C1 segment of cervical spinal cord (tissue), 14 donors: Measurements from ENCODE around the gene KLHL26.
A peak's percentile ranks its signal among the peaks of the same experiment; 100 is the strongest.

Experiments used
- DNase-seq, 14 donors: peaks; one replicate each; lab custom pipeline; 2025; lab: John Stamatoyannopoulos, UW

KLHL26 gene

DNA sequence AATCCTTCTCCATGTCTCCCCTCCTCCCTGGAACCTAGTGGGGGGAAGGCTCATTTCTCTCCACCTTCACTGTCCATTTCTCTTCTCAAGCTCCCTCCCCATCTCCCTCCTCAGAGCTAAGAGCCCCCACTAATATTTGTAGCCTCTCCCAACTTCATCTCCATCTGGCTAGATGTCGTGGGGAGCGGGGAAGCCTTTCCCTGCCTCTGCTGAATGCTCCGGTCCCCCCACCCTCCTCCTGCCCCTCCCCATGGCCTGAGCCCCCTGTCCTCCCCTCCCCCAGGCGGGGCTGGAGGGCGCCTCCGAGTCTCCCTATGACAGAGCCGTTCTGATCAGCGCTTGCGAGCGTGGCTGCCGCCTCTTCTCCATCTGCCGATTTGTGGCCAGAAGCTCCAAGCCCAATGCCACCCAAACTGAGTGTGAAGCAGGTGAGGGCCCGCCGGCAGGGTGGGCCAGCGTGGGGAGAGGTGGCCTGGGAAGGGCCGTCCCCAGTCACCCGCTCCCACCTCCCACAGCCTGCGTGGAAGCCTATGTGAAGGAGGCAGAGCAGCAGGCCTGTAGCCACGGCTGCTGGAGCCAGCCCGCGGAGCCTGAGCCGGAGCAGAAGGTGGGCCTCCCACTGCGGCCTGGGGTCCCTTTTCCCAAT, 23.1 kb upstream of the KLHL26 start:
- no peak for DNase-seq

GRCh38 chr19:18616023-18616422, 20.8 kb upstream of the KLHL26 start:
- DNase-seq: no peak

GRCh38 chr19:18617562-18617961, 19.3 kb upstream of the KLHL26 start:
- no peak for DNase-seq

DNA sequence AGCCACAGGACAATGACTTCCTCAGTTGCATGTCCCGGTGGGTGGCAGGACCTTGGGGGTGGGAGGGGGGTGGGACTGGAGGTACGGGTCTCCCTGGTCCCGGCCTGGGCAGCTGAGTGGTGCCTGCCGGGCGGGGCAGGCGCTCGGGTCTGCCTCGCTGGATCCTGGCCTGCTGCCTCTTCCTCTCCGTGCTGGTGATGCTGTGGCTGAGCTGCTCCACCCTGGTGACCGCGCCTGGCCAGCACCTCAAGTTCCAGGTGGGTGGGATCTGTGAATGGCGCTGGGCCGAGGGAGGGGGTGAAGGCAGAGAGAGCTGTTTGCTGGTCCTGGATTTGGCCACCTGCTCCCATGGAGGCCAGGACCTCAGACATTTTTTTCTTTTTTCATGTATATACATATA, 18.6 kb upstream of the KLHL26 start:
- no peak for DNase-seq

- DNase-seq: no peak
These were observed 16.5 kb upstream of the KLHL26 start for GRCh38 chr19:18620311-18620710.

- DNase-seq: no peak
These were observed 15.9 kb upstream of the KLHL26 start for GRCh38 chr19:18620902-18621301.

GRCh38 chr19:18626906-18627305, 9.9 kb upstream of the KLHL26 start:
- no peak for DNase-seq

- DNase-seq: no peak
These were observed 7.4 kb upstream of the KLHL26 start for GRCh38 chr19:18629166-18630088.

DNA sequence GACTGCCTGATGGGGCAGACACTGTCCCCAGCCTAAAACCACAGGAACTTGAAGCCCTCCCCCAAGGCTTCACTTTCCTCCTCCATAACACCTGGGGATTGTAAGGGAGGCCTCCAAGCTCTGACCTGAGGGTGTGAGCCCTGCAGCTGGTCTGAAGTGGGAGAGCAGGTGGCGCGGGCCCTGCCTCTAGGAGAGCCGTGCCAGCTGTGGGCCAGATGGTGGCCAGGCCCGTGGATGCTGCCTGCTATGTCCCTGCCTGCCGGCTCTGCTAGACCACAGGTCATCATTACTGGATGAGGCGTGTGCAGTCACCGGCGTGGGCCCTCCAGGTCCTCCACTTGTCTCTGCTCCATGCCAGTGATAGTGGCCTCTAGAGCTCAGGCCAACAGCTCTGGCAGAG, 3.5 kb upstream of the KLHL26 start:
- DNase-seq: no peak

- DNase-seq: no peak
These were observed 2.1 kb upstream of the KLHL26 start for GRCh38 chr19:18634612-18635297.

DNA sequence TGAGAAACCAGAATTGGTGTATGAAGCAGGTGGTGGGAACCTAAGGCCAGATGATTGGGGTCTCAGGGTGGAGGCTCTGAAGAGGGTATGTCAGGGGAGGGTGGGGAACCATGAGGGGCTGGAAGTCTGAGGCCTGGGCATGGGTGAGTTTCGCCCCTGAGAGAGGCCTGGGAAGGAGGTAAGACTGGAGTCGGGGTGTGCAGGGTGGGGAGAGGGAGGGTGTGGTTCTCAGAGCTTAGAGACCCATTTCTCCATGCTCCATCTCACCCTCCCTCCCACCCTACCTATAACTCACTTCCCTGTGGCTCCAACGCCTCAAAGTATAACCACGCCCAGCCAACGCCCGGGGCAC, 1.0 kb upstream of the KLHL26 start:
- DNase-seq: no peak

GRCh38 chr19:18636183-18636968, 452 bp upstream of the KLHL26 start:
- peak; percentile 75 to 95 (median 92) for DNase-seq

DNA sequence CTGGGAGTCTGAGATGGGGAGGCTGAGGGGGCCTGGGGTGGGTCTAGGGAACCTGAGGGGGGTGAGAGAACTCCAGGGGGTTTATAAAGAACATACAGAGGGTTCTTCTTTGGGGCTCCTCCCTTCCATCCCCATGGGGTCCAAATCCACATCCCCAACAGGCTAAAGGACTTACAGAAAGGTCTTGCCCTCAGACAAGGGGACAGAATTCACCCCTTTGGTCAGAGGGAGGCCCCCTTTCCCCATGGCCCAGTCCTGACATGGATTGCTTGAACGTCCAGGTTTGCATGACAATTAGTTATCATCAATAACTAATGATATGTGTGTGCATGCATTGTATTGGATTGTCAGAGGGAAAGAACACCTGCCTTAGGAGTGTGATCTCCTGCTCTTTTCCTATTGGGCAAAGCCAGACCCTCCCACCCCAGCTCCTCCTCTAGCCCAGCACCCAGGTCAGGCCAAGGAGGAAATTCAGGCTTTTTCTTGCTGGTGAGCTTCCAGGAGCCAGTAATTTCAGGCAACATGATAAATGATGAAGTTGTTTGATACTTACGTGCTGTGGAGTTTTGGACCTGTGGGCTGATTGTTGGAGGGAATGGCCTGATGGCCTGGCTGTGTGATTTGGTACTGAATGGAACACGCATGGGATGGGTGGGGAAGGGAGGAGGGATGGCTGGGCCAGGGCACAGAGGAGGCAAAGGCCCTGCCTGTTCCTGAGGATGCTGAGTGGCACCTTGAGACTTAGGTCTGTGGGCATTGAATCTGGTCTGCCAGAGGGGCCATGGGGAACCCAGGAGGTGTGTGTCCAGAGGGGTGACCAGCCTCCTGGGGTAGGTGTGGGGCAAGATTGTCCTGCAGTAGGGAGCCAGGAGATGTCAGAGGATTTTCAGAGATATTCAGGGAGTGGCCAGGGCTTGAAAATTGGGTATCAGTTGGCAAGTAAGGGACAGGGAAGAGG, 1.1 kb downstream of the KLHL26 start:
- DNase-seq: peak in 1 of 14 donors; percentile 36

- DNase-seq: no peak
These were observed 2.9 kb downstream of the KLHL26 start for GRCh38 chr19:18639706-18640243.

- peak in 8 of 14 donors; percentile 20 to 72 (median 50) for DNase-seq
These were observed 7.6 kb downstream of the KLHL26 start for GRCh38 chr19:18644196-18645034.

DNA sequence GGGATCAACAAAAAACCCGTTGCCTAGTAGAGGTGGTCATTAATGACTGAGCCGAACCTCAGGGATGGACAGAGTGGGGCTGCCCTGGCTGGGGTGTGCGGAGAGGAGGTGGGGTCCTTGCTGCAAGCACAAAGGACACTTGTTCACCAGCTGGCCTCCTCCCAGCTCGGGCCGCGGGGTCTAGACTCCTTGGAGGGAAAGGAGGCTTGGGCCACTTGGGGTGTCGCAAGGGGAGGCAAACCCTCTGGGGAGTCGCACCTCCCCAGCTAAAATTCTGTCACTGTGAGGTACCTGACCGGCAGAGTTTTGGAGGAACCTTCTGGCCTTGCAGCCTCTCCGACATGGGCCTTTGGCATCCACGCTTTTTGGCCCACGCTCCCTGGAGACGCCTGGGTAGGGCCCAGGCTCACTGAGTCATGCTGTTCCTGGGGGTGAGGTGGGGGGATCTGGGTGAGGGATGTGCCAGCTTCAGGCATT, 8.2 kb downstream of the KLHL26 start:
- peak in 11 of 14 donors; percentile 16 to 88 (median 71) for DNase-seq

DNA sequence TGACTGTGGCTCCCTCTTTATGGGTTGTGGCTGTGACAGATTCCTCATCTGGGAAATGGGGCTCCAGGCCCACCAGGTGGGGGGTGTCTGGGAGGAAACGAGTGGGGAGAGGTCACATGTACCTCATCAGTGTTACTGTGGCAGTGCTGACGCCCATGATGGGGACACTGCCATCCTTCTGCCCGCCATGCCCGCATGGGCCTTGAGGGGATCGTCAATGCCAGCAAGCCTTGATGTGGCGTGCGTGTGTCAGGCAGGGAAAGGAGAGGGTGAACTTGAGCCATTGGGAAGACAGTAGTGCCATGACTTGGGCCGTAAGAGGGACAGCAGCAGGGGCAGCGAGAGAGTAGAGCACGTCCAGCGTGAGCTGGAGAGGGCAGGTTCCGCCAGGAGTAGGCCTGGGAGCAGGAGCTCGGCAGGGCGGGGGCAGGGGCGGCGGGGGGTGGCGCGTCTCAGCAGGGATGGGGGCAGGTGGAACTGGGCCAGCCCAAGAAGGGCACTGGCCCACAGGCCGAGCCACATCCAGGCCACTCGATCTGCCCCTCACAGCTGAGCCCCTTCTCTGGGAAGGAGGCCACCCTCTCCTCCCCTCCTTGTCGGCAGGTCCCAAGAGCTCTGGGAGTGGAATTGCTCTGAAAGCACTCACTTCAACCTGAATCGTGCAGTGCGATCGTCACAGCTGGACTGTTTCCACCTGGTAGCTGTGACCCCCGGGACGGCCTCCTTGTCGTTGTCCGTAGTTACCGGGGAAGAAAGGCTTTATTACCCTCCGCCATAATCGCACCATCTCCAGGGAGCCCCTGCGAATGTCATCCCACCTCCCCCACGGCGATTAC, 9.9 kb downstream of the KLHL26 start:
- no peak for DNase-seq

DNA sequence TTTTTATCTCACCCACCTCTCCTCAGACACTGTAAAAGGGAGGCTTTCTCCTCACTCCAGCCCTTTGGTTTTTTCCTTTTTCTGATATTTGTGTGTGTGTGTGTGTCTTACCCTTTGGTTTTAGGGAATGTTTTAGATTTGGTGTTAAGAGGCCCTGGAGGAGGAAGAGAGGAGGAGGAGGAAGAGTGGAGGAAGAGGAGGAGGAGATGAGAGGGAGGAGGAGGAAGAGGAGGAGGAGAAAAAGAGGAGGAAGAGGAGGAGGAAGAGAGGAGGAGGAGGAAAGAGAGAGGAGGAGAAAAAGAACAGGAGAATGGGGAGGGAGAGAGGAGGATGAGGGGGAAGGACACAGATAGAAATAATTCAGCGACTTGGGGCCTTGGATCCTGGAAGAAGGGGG, 10.5 kb downstream of the KLHL26 start:
- no peak for DNase-seq
